GM23338 (cell line): Measurements from ENCODE around the gene PHKB. TPM values are rescaled to one million over a fixed set of nuclear protein-coding genes. Genes with fewer than 3 reads are reported as not detected.

Source experiments
- ATAC-seq: fragments of 200-7000 bp; cut with Tn5 transposase; 3 replicates; pipeline ENCODE4 v1.9.1; 2020
- DNase-seq: peaks from one replicate; pipeline ENCODE4 v3.0.0-alpha.2; 2015; ENCODE audit warnings: low spot score
- H2AFZ ChIP-seq: fragments of 200-600 bp; sonication (generic); 2 replicates; pipeline ENCODE4 v1.8.0; 2016; ENCODE audit warnings: antibody characterized with exemption, mild to moderate bottlenecking, moderate library complexity
- H3F3A ChIP-seq: fragments of 200-600 bp; sonication (generic); replicated peaks from 2 replicates; pipeline ENCODE4 v1.8.0; 2017; ENCODE audit warnings: antibody characterized with exemption, mixed run types, low read depth
- H3K27ac ChIP-seq: fragments of 200-600 bp; sonication (generic); 2 replicates; pipeline ENCODE4 v1.6.1; 2016; ENCODE audit warnings: low read depth
- H3K27me3 ChIP-seq: fragments of 200-600 bp; sonication (generic); 2 replicates; pipeline ENCODE4 v1.8.0; 2016; ENCODE audit warnings: mild to moderate bottlenecking, mixed run types, moderate library complexity; ENCODE audit not compliant: insufficient read depth
- H3K36me3 ChIP-seq: fragments of 200-600 bp; sonication (generic); 2 replicates; pipeline ENCODE4 v1.8.0; 2016; ENCODE audit warnings: mild to moderate bottlenecking; ENCODE audit not compliant: insufficient read depth
- H3K4me1 ChIP-seq: fragments of 200-600 bp; sonication (generic); 2 replicates; pipeline ENCODE4 v1.8.0; 2016; ENCODE audit warnings: mild to moderate bottlenecking, moderate library complexity; ENCODE audit not compliant: insufficient read depth
- H3K4me2 ChIP-seq: fragments of 200-600 bp; sonication (generic); 2 replicates; pipeline ENCODE4 v1.7.1; 2017; ENCODE audit warnings: mixed run types
- H3K4me3 ChIP-seq: fragments of 200-600 bp; sonication (generic); 2 replicates; pipeline ENCODE4 v1.6.1; 2016; ENCODE audit warnings: mixed run types
- H3K79me2 ChIP-seq: fragments of 200-600 bp; sonication (generic); replicated peaks from 2 replicates; pipeline ENCODE4 v1.8.0; 2017; ENCODE audit warnings: mild to moderate bottlenecking; ENCODE audit not compliant: insufficient read depth
- H3K9me2 ChIP-seq: fragments of 200-600 bp; sonication (generic); 2 replicates; pipeline ENCODE4 v1.8.0; 2017; ENCODE audit not compliant: insufficient read depth
- H4K20me1 ChIP-seq: fragments of 200-600 bp; sonication (generic); replicated peaks from 2 replicates; pipeline ENCODE4 v1.8.0; 2017; ENCODE audit warnings: mild to moderate bottlenecking; ENCODE audit not compliant: insufficient read depth
- H3K27ac Mint-ChIP-seq: 2 replicates; pipeline ENCODE4 v1.8.0; 2020; ENCODE audit warnings: inconsistent platforms, mild to moderate bottlenecking, moderate library complexity, mixed read lengths
- H3K27me3 Mint-ChIP-seq: 3 replicates; pipeline ENCODE4 v1.8.0; 2022; ENCODE audit warnings: low read depth, mild to moderate bottlenecking, moderate library complexity, mixed read lengths, inconsistent platforms; ENCODE audit not compliant: insufficient read depth, poor library complexity
- H3K36me3 Mint-ChIP-seq: 3 replicates; pipeline ENCODE4 v1.8.0; 2021; ENCODE audit warnings: low read depth, mild to moderate bottlenecking, inconsistent platforms, moderate library complexity, mixed read lengths
- H3K4me1 Mint-ChIP-seq: 3 replicates; pipeline ENCODE4 v1.8.0; 2020; ENCODE audit warnings: mild to moderate bottlenecking, inconsistent platforms, mixed read lengths
- H3K4me3 Mint-ChIP-seq: 3 replicates; pipeline ENCODE4 v1.8.0; 2021; ENCODE audit warnings: moderate library complexity, mild to moderate bottlenecking, inconsistent platforms, mixed read lengths
- H3K9me3 Mint-ChIP-seq: 3 replicates; pipeline ENCODE4 v1.8.0; 2020; ENCODE audit warnings: moderate library complexity, mild to moderate bottlenecking, inconsistent platforms, mixed read lengths
- STAT1 ChIP-seq: IDR thresholded peaks from one replicate; pipeline ENCODE4 v1.6.1; 2016; ENCODE audit warnings: antibody characterized with exemption; ENCODE audit not compliant: unreplicated experiment
- polyA plus RNA-seq: library from polyadenylated mRNA; unstranded; fragments of >200 nt; fragmentation: Nextera tagmentation; extraction: Ambion mirVana; gene quantifications from 2 replicates; pipeline ENCODE4 v1.2.1, GENCODE V29; 2016
- total RNA-seq: library from RNA; depleted of rRNA; stranded (reverse); fragments of >200 nt; shearing (Covaris generic); gene quantifications from 2 replicates; pipeline ENCODE4 v1.2.3, GENCODE V29; 2014
- TF ChIP-seq, protein P1 (sequence below): IDR thresholded peaks from one replicate; pipeline ENCODE4 v1.6.1; 2018; ENCODE audit warnings: antibody characterized with exemption; ENCODE audit not compliant: unreplicated experiment
- TF ChIP-seq, protein P2 (sequence below): IDR thresholded peaks from 2 replicates; pipeline ENCODE4 v1.6.1; 2016; ENCODE audit warnings: antibody characterized with exemption
- TF ChIP-seq, protein P3 (sequence below), 2 experiments: fragments of 200-600 bp in 1 of 2; sonication (generic) in 1 of 2; conservative IDR thresholded peaks; 2 replicates each; pipeline versions ENCODE4 v1.5.1 to v1.6.1; 2016 to 2017; ENCODE audit warnings: antibody characterized with exemption in 2 of 2, low read depth in 2 of 2, mild to moderate bottlenecking in 2 of 2, moderate library complexity in 1 of 2

The PHKB gene
- total and polyA plus RNA-seq, 2 experiments from 2014 or later, result 20.3 to 57.3 TPM

DNA sequence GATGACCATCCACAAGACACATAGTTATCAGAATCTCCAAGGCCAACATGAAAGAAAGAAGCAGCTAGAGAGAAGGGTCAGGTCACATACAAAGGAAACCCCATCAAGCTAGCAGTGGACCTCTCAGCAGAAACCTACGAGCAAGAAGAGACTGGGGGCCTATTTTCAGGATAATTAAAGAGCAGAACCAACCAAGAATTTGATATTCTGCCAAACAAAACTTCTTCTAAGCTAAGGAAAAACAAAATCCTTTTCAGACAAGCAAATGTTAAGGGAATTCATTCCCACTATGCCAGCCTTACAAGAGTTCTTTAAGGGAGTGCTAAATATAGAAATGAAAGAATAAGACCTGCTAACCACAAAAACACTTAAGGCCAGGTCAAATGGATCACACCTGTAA is 48.1 kb upstream of the PHKB start (continued):
- TF ChIP-seq, protein P1, sequence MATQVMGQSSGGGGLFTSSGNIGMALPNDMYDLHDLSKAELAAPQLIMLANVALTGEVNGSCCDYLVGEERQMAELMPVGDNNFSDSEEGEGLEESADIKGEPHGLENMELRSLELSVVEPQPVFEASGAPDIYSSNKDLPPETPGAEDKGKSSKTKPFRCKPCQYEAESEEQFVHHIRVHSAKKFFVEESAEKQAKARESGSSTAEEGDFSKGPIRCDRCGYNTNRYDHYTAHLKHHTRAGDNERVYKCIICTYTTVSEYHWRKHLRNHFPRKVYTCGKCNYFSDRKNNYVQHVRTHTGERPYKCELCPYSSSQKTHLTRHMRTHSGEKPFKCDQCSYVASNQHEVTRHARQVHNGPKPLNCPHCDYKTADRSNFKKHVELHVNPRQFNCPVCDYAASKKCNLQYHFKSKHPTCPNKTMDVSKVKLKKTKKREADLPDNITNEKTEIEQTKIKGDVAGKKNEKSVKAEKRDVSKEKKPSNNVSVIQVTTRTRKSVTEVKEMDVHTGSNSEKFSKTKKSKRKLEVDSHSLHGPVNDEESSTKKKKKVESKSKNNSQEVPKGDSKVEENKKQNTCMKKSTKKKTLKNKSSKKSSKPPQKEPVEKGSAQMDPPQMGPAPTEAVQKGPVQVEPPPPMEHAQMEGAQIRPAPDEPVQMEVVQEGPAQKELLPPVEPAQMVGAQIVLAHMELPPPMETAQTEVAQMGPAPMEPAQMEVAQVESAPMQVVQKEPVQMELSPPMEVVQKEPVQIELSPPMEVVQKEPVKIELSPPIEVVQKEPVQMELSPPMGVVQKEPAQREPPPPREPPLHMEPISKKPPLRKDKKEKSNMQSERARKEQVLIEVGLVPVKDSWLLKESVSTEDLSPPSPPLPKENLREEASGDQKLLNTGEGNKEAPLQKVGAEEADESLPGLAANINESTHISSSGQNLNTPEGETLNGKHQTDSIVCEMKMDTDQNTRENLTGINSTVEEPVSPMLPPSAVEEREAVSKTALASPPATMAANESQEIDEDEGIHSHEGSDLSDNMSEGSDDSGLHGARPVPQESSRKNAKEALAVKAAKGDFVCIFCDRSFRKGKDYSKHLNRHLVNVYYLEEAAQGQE, result no peak
- TF ChIP-seq, protein P2, sequence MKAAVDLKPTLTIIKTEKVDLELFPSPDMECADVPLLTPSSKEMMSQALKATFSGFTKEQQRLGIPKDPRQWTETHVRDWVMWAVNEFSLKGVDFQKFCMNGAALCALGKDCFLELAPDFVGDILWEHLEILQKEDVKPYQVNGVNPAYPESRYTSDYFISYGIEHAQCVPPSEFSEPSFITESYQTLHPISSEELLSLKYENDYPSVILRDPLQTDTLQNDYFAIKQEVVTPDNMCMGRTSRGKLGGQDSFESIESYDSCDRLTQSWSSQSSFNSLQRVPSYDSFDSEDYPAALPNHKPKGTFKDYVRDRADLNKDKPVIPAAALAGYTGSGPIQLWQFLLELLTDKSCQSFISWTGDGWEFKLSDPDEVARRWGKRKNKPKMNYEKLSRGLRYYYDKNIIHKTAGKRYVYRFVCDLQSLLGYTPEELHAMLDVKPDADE, result no peak

DNA sequence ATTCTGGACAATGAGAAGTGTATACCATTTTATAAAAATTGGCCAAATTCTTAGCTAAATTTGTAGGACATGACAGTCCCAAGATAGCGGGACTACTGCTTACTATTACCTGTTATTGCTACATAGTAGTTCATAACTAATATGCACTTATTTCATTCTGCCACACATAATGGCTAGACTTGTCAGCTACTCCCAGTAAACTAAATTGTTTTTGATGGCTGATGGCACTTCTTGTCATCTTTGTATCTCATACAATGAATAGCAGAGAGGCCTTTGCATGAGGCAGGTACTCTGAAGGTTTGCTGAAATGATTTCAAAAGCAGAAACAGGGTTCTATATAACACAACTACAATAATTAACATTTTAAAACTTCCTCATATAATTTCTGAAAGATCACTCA is 44.3 kb upstream of the PHKB start:
- no peaks in the 10 kb centered on the region for H3K9me2 ChIP-seq
- Mint-ChIP-seq H3K9me3 (no peaks in the 10 kb centered on the region; the same call in 2 of the 3 replicates), H3K4me1 (no peaks in the 10 kb centered on the region), H3K27ac (no peak overlapping the region), H3K4me3 (no peak overlapping the region), H3K27me3 (no peaks in the 10 kb centered on the region), H3K36me3 (no peaks in the 10 kb centered on the region; the same call in 2 of the 3 replicates)
- H3K4me3 ChIP-seq, result no peak overlapping the region
- H3K36me3 ChIP-seq, result no peaks in the 10 kb centered on the region
- no peaks in the 10 kb centered on the region for H3K4me1 ChIP-seq
- H2AFZ ChIP-seq, result no peak overlapping the region
- H4K20me1 ChIP-seq, result no peaks in the 10 kb centered on the region; the same call in 1 of the 2 replicates
- H3K27me3 ChIP-seq, result no peaks in the 10 kb centered on the region
- TF ChIP-seq, protein P2, result no peak
- H3F3A ChIP-seq, result no peaks in the 10 kb centered on the region
- H3K79me2 ChIP-seq, result no peaks in the 10 kb centered on the region
- H3K27ac ChIP-seq, result no peak overlapping the region
- H3K4me2 ChIP-seq, result no peak overlapping the region
- ATAC-seq (no peak), DNase-seq (no peak)

DNA sequence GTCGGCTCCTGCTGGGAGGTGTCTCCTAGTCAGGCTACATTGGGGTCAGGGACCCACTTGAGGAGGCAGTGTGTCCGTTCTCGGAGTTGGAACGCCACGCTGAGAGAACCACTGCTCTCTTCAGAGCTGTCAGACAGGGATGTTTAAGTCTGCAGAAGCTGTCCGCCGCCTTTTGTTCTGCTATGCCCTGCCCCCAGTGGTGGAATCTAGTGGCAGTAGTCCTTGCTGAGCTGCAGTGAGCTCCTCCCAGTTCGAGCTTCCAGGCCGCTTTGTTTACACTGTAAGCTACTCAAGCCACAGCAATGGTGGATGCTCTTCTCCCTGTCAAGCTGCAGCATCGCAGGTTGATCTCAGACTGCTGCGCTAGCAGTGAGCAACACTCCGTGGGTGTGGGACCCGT is 36.3 kb upstream of the PHKB start:
- H3K9me2 ChIP-seq, result no peaks in the 10 kb centered on the region
- Mint-ChIP-seq H3K4me3 (no peak overlapping the region), H3K4me1 (peaks cover 7% of the 10 kb centered on the region; the same call in 2 of the 3 replicates), H3K27ac (no peak overlapping the region), H3K27me3 (peaks cover 1% of the 10 kb centered on the region), H3K9me3 (no peaks in the 10 kb centered on the region), H3K36me3 (peaks cover 31% of the 10 kb centered on the region)
- H3K36me3 ChIP-seq, result peaks cover 13% of the 10 kb centered on the region; the same call in 1 of the 2 replicates
- ATAC-seq (peak; percentile 99), DNase-seq (peak; percentile 64)
- no peak overlapping the region for H2AFZ ChIP-seq
- no peak for TF ChIP-seq STAT1
- TF ChIP-seq, protein P3, sequence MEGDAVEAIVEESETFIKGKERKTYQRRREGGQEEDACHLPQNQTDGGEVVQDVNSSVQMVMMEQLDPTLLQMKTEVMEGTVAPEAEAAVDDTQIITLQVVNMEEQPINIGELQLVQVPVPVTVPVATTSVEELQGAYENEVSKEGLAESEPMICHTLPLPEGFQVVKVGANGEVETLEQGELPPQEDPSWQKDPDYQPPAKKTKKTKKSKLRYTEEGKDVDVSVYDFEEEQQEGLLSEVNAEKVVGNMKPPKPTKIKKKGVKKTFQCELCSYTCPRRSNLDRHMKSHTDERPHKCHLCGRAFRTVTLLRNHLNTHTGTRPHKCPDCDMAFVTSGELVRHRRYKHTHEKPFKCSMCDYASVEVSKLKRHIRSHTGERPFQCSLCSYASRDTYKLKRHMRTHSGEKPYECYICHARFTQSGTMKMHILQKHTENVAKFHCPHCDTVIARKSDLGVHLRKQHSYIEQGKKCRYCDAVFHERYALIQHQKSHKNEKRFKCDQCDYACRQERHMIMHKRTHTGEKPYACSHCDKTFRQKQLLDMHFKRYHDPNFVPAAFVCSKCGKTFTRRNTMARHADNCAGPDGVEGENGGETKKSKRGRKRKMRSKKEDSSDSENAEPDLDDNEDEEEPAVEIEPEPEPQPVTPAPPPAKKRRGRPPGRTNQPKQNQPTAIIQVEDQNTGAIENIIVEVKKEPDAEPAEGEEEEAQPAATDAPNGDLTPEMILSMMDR (conservative IDR thresholded peaks at IDR 0.05; ENCODE audit: low read depth in 2 of 2), result peak; percentile 12 to 21; a peak in 1 of 4 replicates
- 0 out of 2 replicates have a peak, but pooled peaks cover 3% of the 10 kb centered on the region for H4K20me1 ChIP-seq
- H3K79me2 ChIP-seq, result no peaks in the 10 kb centered on the region
- H3F3A ChIP-seq, result no peaks in the 10 kb centered on the region
- no peak overlapping the region for H3K27ac ChIP-seq
- no peak overlapping the region for H3K4me3 ChIP-seq
- no peaks in the 10 kb centered on the region for H3K27me3 ChIP-seq
- no peak overlapping the region for H3K4me2 ChIP-seq
- no peaks in the 10 kb centered on the region for H3K4me1 ChIP-seq
